Stimulated activated CD4-positive, alpha-beta T cell treated with anti-CD3 and anti-CD28 coated beads, Interleukin-2, amount 100 ng/mL, for 4 hours (primary cell): Measurements from ENCODE around the gene GRIN2A.
"Not testable (repeated sequence)": the region's sequence is repeated elsewhere in the genome, so short reads cannot be mapped to it uniquely, and the experiment has no call there.

Source experiments
- DNase-seq: peaks from one replicate; pipeline ENCODE4 v3.0.0-alpha.2; 2020; ENCODE audit warnings: low read depth

Gene GRIN2A

GRCh38 chr16:9913604-9914326 lies 268.5 kb downstream of the GRIN2A start:
- no peak for DNase-seq

- no peak for DNase-seq
These were observed 270.2 kb downstream of the GRIN2A start for GRCh38 chr16:9911989-9912388.

GRCh38 chr16:9911231-9911630 lies 271.0 kb downstream of the GRIN2A start:
- DNase-seq: no peak

GRCh38 chr16:9909072-9909825 lies 273.0 kb downstream of the GRIN2A start:
- no peak for DNase-seq

GRCh38 chr16:9908613-9909012 lies 273.6 kb downstream of the GRIN2A start:
- no peak for DNase-seq

GRCh38 chr16:9907752-9908151 lies 274.5 kb downstream of the GRIN2A start:
- DNase-seq: no peak

GRCh38 chr16:9906218-9906617 lies 276.0 kb downstream of the GRIN2A start:
- DNase-seq: no peak

- no peak for DNase-seq
These were observed 277.7 kb downstream of the GRIN2A start for GRCh38 chr16:9904526-9904925.

- no peak for DNase-seq
These were observed 281.7 kb downstream of the GRIN2A start for GRCh38 chr16:9900576-9900975.

- DNase-seq: no peak
These were observed 283.7 kb downstream of the GRIN2A start for GRCh38 chr16:9898555-9898954.

- DNase-seq: no peak
These were observed 284.1 kb downstream of the GRIN2A start for GRCh38 chr16:9898124-9898523.

GRCh38 chr16:9895817-9896216 lies 286.4 kb downstream of the GRIN2A start:
- no peak for DNase-seq

GRCh38 chr16:9885876-9886275 lies 296.4 kb downstream of the GRIN2A start:
- no peak for DNase-seq

- no peak for DNase-seq
These were observed 296.8 kb downstream of the GRIN2A start for GRCh38 chr16:9885467-9885866.

GRCh38 chr16:9875981-9876380 lies 306.2 kb downstream of the GRIN2A start:
- DNase-seq: not testable (repeated sequence)

GRCh38 chr16:9874219-9874618 lies 308.0 kb downstream of the GRIN2A start:
- no peak for DNase-seq

GRCh38 chr16:9870962-9871361 lies 311.3 kb downstream of the GRIN2A start:
- no peak for DNase-seq

- no peak for DNase-seq
These were observed 312.5 kb downstream of the GRIN2A start for GRCh38 chr16:9869776-9870175.

- no peak for DNase-seq
These were observed 313.6 kb downstream of the GRIN2A start for GRCh38 chr16:9868606-9869149.

- no peak for DNase-seq
These were observed 315.1 kb downstream of the GRIN2A start for GRCh38 chr16:9867176-9867575.

- no peak for DNase-seq
These were observed 317.8 kb downstream of the GRIN2A start for GRCh38 chr16:9864461-9864860.

- DNase-seq: no peak
These were observed 319.9 kb downstream of the GRIN2A start for GRCh38 chr16:9862327-9862726.

- DNase-seq: no peak
These were observed 321.4 kb downstream of the GRIN2A start for GRCh38 chr16:9860876-9861275.
